Uterus (tissue), 4 donors: ENCODE data around the gene STIMATE. TPM values are rescaled to one million over a fixed set of nuclear protein-coding genes. Genes with fewer than 3 reads are reported as not detected.

Experiments
- microRNA-seq: library from miRNA; unstranded; fragments of <30 nt; microRNA quantifications from one replicate; pipeline ENCODE4, GENCODE V29; 2016; ENCODE audit warnings: borderline microRNAs expressed, borderline replicate concordance
- small RNA-seq: library from RNA; depleted of rRNA; stranded (forward); fragments of <200 nt; gene quantifications from one replicate; pipeline ENCODE3, GENCODE V24; 2016
- total RNA-seq, 4 donors: library from RNA; depleted of rRNA in 3 of 4; stranded (reverse); fragments of >200 nt in 3 of 4; gene quantifications; one replicate each; pipeline versions ENCODE4 v1.1.0 to v1.2.4, GENCODE V29; 2014 to 2023
- donor health status: DM: yes; HTN: yes; CAD: no.

STIMATE gene
- total RNA-seq, 4 donors from 2014 or later: 6.7 to 24.1 (median 21.5) TPM

Small RNAs within 50 kb of the gene (microRNA-seq; reads per million reads assigned to microRNA genes)
- not detected for gene MIR8064

Small RNAs within 50 kb of the gene (small RNA-seq; reads per million reads assigned to genes)
- not detected for gene MIR8064
- not detected for gene MUSTN1

Other genes with a start within 250 kb of the STIMATE start
- gene PBRM1, start 211.6 kb downstream of the STIMATE start, total RNA-seq: 100 to 1,000 TPM in 1 of 4 donors, 10 to 100 TPM in 3; 22.5 to 152 (median 56.6) TPM
- 100 to 1,000 TPM in 1 of 4 donors, 10 to 100 TPM in 3; 29.5 to 108 (median 53.9) TPM for gene GNL3, start 211.5 kb downstream of the STIMATE start, total RNA-seq
- 100 to 1,000 TPM in 1 of 4 donors, 10 to 100 TPM in 2, 1 to 10 TPM in 1; 7.9 to 141 (median 48.9) TPM for gene GLT8D1, start 191.8 kb downstream of the STIMATE start, total RNA-seq
- gene SPCS1, start 191.4 kb downstream of the STIMATE start, total RNA-seq: 10 to 100 TPM in 3 of 4 donors, 1 to 10 TPM in 1; 9.0 to 67.4 (median 59.1) TPM
- 10 to 100 TPM; 16.8 to 48.0 (median 37.7) TPM for gene NEK4, start 126.6 kb downstream of the STIMATE start, total RNA-seq
- gene ITIH1, start 119.9 kb downstream of the STIMATE start, total RNA-seq: under 1 TPM in 1 of 4 donors, not detected in 3; 0.18 TPM
- gene ITIH3, start 102.8 kb downstream of the STIMATE start, total RNA-seq: 10 to 100 TPM in 1 of 4 donors, 1 to 10 TPM in 2, under 1 TPM in 1; 0.48 to 11.8 (median 5.6) TPM
- 1 to 10 TPM in 3 of 4 donors, under 1 TPM in 1; 0.26 to 8.7 (median 6.9) TPM for gene ITIH4, start 66.9 kb downstream of the STIMATE start, total RNA-seq
- gene MUSTN1, start 62.5 kb downstream of the STIMATE start, total RNA-seq: 10 to 100 TPM in 1 of 4 donors, 1 to 10 TPM in 2, not detected in 1; 1.8 to 35.2 (median 8.7) TPM
- 10 to 100 TPM in 3 of 4 donors, 1 to 10 TPM in 1; 3.3 to 37.9 (median 15.1) TPM for gene SFMBT1, start 148.5 kb upstream of the STIMATE start, total RNA-seq
- gene RFT1, start 232.9 kb upstream of the STIMATE start, total RNA-seq: 10 to 100 TPM; 13.1 to 38.2 (median 16.5) TPM